HG03439 (cell line): ENCODE data around the gene ZNF580.
A peak's percentile ranks its signal among the peaks of the same experiment; 100 is the strongest.

ENCODE experiments used
- ATAC-seq: cut with Tn5 transposase; IDR thresholded peaks from one replicate; pipeline ENCODE4 v1.9.1; 2021; ENCODE audit warnings: mild to moderate bottlenecking, moderate library complexity; ENCODE audit not compliant: unreplicated experiment

Gene ZNF580

DNA sequence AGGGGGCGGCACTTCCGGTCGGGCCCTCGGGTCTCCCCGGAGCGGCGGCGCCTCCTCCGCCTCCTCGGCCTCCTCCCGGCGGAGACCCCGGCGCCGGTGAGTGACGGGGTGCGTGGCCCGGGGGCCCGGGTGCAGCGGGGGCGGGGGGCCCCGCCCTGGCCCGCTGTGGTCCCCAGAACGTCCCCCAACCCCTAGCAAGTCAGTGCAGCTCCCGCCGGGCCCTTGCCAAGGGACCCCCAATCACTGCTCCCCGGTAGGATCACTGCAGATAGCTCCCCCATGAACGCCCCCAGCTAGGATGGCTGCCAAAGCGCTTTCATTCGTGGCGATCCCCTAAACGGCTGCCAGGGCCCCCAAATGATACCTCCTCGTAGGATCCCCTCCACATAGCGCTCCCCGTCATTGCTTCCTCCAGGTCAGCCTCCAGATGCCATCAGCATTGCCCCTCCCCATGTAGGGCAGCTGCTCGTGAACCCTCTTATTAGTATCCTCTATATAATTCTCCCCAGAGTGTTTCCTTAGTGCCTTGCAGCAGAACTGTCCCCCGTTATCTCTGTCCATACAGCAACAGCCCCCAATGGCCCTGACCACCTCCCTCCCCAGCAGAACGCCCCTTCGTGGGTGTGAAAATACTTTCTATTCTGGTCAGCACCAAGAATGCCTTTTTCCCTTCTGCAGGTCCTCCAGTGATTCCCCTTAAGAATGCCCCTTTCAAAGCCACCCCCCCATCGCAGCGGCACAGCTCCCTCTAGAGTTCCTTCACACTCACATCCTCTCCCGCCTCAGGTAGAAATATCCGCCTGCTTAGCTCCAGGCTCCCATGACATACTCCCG lies 34.9 kb upstream of the ZNF580 start, which contains the start of gene ZNF865:
Gene ZNF865, plus strand, starts transcription at position 11 of the 834 bp plus-strand sequence. CDS start 7,972 bp downstream, outside the sequence.
- ATAC-seq, result peak; percentile 30

DNA sequence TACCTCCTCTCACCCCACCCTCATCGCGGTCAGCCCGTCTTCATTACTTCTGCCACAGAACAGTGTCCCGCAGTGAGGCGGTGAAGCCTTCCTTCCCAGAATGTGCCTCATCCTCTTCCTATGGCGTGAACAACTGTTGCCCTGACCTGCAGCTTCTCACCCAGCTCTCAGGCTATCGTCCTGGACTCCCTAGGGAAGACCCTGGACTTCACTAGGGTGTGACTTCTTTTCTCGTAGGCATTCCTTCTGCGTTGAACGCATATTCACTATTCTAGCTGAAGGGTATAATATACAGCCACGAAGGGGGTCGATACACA lies 34.4 kb upstream of the ZNF580 start:
- no peak for ATAC-seq

DNA sequence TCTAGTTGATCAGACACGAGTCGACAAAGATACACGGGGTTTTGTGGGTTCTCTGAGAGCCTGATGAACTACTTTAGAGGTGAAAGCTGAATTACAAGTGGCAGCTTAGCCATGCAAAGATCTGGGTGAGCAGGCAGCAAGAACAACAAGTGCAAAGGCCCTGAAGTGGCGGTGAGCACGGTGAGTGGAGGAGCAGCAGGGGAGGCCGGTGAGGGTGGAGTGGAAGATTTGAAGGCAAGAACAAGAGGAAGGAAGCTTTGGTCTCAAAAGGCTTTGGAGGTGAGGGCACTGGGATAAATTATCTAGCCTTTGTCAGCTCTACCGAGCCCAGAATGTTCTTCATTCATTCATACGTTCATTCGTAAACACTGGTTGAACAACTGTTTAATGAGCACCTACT lies 34.0 kb upstream of the ZNF580 start:
- ATAC-seq, result no peak

DNA sequence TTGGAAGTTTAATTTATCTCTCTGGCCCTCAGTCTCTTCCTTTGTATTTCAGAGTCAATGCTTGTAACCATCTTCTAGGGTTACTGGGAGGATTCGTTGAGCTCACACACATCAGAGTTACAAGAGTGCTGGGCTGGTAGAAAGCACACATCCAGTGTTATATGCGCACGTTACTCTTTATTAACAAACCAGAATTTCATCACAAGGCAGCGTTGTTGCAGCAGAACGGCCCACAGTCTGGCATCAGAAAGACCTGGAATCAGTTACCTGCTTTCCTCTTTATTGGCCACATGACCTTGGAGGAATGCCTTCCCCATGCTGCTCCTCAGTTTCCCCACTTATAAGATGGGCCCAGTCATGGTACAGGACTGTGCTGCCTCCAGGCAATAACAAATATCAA lies 31.5 kb upstream of the ZNF580 start:
- ATAC-seq, result no peak

DNA sequence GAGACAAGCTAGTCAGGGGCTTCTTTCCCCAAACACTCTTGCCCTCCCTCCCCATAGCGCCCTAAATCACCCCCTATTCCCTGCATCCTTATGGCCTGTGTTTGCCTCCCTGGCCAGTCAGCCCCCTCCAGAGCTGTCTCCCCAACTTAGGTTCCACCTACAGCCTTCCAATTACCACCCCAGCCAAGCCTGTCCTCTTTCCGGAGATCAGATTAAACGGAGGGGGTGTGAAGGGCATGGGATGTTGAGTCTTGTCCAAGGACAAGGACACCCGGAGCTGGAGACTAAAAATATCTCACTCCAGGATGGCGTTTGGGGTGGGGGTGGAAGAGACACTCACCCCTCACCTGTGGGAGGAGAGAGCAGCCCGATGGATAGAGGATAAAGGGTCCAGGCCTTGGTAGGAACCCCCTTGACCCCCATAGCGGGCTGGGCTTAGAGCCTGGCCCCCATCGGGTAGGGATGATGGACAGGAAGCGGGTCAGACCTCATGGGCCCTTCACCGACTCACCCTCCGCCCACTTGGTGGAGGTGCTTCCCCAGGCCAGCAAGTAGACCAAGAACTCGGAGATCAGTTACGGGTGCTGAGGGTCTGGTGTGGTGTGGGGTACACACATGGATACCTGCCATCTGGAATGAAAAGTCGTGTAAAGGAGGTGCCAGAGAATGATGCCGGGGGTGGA lies 29.4 kb upstream of the ZNF580 start:
- ATAC-seq, result no peak

DNA sequence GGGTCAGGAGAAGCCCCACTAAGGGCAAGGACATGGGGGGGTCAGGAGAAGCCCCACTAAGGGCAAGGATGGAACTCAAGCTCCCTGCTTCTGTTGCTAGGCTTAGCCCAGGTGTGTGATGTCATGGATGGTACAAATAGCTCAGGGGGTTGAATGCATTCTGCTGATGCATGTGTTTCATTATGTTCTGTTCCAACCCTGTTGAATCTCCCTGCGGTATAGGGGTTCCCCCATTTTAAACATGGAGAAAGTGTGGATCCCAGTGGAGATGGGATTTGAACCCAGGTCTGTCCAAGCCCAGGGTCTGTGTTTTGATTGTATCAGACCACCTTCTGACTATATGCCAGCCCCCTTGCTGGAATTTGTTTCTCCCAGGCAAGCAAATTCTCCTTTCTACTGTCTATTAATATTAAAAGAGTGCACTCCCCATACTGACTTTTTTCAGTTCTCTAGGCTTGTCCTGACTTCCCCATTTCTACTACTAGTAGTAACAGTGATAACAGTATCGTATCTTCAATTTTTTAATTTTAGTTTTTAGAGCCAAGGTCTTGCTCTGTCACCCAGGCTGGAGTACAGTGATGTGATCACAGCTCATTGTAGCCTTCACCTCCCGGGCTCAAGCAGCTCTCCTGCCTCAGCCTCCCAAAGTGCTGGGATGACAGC lies 28.7 kb upstream of the ZNF580 start:
- no peak for ATAC-seq

DNA sequence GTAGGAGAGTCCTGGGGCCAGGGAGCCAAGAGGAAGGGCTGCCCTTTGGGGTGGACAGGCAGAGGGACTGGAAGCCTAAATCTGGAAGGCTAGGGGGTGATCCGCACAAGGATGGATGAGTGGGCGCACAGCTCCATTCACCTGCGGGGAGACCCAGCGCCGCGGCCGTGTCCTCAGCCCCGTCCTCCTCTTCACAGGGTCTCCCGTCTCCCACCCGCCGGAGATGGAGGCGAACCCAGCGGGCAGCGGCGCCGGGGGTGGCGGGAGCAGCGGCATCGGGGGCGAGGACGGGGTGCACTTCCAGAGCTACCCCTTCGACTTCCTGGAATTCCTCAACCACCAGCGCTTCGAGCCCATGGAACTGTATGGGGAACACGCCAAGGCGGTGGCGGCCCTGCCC lies 27.4 kb upstream of the ZNF580 start:
- no peak for ATAC-seq

DNA sequence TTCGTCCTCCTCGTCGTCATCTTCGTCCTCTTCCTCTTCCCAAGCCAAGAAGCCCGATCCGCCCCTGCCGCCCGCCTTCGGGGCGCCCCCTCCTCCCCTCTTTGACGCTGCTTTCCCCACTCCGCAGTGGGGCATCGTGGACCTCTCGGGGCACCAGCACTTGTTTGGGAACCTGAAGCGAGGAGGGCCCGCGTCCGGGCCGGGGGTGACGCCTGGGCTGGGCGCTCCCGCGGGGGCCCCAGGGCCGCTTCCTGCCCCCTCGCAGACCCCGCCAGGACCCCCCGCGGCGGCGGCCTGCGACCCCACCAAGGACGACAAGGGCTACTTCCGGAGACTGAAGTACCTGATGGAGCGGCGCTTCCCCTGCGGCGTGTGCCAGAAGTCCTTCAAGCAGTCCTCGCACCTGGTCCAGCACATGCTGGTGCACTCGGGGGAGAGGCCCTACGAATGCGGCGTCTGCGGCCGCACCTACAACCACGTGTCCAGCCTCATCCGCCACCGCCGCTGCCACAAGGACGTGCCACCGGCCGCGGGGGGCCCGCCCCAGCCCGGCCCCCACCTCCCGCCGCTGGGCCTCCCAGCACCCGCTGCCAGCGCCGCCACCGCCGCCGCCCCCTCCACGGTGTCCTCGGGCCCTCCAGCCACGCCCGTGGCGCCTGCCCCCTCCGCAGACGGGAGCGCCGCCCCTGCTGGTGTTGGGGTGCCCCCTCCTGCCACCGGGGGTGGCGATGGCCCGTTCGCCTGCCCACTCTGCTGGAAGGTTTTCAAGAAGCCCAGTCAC lies 26.7 kb upstream of the ZNF580 start:
- no peak for ATAC-seq

DNA sequence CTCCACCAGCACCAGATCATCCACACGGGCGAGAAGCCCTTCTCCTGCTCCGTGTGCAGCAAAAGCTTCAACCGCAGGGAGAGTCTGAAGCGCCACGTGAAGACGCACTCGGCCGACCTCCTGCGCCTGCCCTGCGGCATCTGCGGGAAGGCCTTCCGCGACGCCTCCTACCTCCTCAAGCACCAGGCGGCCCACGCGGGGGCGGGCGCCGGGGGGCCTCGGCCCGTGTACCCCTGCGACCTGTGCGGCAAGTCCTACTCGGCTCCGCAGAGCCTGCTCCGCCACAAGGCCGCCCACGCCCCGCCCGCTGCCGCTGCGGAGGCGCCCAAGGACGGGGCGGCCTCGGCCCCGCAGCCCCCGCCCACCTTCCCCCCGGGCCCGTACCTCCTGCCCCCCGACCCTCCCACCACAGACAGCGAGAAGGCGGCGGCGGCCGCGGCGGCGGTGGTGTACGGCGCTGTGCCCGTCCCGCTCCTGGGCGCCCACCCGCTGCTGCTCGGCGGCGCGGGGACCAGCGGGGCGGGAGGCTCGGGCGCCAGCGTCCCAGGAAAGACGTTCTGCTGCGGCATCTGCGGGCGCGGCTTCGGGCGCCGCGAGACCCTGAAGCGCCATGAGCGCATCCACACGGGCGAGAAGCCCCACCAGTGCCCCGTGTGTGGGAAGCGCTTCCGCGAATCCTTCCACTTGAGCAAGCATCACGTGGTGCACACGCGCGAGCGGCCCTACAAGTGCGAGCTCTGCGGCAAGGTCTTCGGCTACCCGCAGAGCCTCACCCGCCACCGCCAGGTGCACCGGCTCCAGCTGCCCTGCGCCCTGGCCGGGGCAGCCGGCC lies 25.9 kb upstream of the ZNF580 start:
- ATAC-seq, result no peak

DNA sequence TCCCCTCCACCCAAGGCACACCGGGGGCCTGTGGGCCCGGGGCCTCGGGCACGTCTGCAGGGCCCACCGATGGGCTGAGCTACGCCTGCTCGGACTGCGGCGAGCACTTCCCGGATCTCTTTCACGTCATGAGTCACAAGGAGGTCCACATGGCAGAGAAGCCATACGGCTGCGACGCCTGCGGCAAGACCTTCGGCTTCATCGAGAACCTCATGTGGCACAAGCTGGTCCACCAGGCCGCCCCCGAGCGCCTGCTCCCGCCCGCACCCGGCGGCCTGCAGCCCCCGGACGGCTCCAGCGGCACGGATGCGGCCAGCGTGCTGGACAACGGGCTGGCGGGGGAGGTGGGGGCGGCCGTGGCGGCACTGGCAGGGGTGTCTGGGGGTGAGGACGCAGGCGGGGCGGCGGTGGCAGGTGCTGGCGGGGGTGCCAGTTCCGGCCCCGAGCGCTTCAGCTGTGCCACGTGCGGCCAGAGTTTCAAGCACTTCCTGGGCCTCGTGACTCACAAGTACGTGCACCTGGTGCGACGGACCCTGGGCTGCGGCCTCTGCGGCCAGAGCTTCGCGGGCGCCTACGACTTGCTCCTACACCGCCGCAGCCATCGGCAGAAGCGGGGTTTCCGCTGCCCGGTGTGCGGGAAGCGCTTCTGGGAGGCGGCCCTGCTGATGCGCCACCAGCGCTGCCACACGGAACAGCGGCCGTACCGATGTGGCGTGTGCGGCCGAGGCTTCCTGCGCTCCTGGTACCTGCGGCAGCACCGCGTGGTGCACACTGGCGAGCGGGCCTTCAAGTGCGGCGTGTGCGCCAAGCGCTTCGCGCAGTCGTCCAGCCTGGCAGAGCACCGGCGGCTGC lies 25.0 kb upstream of the ZNF580 start:
- ATAC-seq, result no peak

DNA sequence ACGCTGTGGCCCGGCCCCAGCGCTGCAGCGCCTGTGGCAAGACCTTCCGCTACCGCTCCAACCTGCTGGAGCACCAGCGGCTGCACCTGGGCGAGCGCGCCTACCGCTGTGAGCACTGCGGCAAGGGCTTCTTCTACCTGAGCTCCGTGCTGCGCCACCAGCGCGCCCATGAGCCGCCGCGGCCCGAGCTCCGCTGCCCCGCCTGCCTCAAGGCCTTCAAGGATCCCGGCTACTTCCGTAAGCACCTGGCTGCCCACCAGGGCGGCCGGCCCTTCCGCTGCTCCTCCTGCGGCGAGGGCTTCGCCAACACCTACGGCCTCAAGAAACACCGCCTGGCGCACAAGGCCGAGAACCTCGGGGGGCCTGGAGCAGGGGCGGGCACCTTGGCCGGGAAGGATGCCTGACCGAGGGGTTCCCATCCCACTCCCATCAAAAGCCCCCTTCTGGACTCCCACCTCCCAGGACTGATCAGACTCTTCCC lies 24.4 kb upstream of the ZNF580 start:
- ATAC-seq, result no peak

DNA sequence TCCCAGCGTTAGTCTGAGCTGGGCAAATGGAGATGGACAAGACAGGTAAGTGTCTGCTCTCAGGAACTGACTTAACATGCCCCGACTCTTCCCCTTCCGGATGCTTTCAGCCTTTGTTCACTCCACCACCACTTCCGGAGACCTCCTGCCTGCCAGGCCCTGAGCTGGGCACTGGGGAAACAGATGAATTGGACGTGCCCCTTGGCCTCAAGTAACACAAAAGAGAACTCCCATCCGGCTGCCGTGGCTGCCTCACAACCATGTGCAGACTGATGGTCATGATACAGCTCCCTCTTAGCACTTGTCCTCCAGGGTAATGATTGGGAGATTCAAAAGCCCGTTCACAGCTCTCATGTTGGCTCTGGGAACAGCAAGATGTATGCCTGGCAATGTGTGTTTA lies 23.4 kb upstream of the ZNF580 start:
- ATAC-seq, result no peak

DNA sequence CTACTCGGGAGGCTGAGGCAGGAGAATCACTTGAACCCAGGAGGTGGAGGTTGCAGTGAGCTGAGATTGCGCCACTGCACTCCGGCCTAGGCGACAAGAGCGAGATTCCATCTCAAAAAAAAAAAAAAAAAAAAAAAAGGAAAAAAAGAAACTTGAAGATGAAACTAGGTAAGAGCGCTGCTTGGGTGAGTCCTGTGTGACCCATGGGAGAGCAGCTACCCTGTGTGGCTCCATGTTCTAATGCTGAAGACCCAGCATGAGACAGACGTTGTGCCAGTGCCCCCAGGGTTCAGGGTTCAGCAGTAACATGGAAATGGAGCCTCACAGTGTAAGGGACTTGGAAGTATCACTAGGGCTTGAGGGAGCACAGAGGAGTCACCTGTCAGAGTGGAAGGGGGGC lies 22.4 kb upstream of the ZNF580 start:
- no peak for ATAC-seq

DNA sequence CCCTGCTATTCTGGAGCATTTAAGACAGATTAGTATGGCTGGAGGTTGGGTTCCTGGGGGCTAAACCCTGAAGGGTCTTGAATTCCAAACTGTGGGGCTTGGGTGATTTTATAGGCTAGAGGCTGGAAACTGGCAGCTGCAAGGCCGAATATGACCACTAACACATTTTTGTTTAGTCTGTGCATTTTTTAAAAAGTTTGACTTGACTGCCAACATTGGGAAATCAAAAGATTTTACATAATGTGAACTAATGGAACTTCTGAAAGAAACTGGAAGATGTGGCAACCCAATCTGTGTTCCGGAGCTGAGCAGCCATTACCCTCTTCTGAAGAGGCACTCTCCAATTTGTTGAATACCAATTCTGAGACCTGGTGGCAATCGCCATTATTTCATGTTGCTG lies 21.5 kb upstream of the ZNF580 start:
- no peak for ATAC-seq

DNA sequence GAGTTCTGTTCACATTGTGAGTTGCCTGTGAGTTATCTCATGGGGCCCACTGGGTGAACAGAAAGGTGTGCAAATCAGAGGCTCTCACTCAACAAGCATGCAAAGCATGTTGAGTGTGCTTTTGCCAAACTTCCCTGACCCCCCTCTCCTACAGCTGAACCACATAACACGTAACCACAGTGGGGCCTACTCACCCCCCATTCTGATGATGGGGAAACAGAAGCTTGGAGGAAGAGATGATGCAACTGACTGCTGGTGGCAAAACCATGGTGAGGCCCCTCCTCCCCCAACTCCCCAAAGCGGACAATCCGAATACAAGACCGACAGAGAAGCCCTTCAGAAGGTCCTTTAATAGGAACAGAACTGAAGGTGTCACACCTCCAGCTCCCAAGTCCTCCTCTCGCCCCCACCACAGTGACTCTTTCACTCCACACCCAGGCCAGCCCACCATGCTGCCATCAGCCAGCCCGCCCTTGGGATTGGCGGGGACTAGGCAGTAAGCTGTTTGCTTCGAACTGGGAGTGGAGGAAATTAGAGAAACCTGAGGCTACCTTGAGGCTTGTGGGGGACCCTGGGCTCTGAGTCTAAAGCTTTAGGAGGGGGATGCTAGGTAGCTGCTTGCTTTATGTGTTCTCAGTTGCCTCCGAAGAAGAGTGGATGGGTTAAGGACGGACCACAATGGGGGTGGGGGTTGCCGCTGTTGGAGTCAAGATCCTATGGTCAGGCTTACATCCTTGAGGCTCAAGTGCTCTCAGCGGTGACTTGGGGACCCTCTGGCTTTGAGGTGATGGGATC lies 20.2 kb upstream of the ZNF580 start:
- ATAC-seq, result no peak

DNA sequence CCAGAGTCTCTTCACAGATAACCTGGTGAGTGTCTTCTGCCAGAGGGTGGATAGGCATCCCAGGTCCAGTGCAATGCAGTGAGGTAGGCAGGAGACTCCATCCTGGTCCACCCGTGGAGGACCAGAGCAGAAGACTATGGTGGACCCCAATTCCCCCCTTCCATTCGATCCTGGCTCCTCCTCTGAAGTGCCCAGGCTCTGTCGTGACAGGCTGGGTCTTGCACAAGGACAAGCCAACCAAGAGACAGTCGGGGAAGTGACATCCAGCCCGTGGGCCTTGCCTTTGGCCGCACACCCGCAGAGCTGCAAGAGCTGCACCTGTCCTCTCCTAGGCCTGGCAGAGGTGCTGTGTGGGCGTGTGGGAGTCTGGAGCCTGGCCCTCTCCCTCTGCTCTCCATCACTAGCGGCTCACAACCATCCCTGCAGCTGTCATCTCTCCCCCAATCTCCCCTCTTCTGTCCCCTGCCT lies 19.6 kb upstream of the ZNF580 start:
- no peak for ATAC-seq

DNA sequence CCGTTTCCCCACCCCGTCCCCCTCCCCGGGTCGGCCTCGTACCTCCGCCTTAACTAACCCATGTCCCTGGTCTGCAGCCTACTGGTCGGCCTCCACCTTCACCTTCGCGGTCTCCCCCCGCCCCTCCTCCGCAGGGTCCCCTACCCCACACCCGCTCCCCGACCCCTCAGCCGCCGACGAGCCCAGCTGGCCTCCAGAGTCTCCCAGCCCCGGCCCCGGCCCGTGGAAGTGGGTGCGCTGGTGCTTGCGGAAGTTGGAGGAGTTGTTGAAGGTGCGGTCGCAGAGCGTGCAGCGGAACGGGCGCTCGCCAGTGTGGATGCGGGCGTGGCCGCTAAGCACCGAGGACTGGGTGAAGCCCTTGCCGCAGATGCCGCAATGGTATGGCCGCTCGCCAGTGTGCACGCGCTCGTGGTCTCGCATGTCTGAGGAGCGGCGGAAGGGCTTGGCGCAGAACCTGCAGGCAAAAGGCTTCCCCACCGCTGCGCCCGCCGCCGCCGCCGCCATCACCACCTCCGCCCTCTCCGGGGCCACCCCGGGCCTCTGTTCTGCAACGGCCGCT lies 19.1 kb upstream of the ZNF580 start:
- ATAC-seq, result no peak
